Left hindlimb (tissue), 1 donor: ENCODE data around the gene SLC13A2.
"Not testable (repeated sequence)": the region's sequence is repeated elsewhere in the genome, so short reads cannot be mapped to it uniquely, and the experiment has no call there.

ENCODE experiments used
- DNase-seq: peaks from one replicate; pipeline ENCODE4 v3.0.0-alpha.2; 2018

SLC13A2 gene, protein sequence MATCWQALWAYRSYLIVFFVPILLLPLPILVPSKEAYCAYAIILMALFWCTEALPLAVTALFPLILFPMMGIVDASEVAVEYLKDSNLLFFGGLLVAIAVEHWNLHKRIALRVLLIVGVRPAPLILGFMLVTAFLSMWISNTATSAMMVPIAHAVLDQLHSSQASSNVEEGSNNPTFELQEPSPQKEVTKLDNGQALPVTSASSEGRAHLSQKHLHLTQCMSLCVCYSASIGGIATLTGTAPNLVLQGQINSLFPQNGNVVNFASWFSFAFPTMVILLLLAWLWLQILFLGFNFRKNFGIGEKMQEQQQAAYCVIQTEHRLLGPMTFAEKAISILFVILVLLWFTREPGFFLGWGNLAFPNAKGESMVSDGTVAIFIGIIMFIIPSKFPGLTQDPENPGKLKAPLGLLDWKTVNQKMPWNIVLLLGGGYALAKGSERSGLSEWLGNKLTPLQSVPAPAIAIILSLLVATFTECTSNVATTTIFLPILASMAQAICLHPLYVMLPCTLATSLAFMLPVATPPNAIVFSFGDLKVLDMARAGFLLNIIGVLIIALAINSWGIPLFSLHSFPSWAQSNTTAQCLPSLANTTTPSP

GRCh38 chr17:28473542-28473941 lies at the start of gene SLC13A2:
Gene SLC13A2 (plus strand): TSS chr17:28473644. CDS start chr17:28473713, 69 bp downstream.
- DNase-seq: no peak

DNA sequence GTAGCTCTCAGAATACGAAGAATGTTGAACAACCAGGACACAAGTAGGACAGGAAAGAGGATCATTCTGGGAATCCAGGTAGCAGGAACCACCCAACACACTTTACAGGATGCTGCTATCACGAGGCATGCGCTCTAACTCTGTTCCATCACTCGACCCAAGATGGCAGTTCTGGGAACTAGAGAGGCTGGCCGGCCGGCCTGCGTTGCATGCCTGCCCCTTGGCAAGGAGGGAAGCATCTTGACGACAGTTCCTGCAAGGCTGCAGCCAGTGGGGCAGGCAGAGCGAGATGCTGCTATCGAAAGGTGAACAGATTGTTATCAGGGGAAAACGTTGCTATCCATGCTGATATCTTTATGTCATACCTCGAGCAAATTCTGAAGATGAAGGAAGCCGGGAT lies 48.2 kb upstream of the SLC13A2 start:
- no peak for DNase-seq

GRCh38 chr17:28426081-28426519 lies 47.3 kb upstream of the SLC13A2 start:
- DNase-seq: no peak

DNA sequence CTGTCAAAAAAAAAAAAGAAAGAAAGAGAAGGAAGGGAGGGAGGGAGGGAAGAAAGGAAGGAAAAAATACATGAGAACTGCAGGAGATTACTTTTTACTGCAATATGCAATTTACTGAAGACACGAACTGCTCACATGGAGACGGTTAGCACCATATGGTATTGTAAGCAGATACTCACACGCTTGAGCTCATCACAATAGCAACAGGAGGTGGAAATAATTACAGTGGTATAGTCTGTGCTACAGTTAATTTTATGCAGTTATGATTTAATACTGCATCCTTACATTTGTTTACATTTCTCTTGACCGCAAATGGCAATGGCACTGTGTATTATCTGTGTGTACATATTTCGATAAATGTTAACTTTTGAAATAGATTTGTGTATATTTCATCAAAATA lies 46.1 kb upstream of the SLC13A2 start:
- no peak for DNase-seq

- not testable (repeated sequence) for DNase-seq
Observed at GRCh38 chr17:28427982-28428381, 45.5 kb upstream of the SLC13A2 start.

DNA sequence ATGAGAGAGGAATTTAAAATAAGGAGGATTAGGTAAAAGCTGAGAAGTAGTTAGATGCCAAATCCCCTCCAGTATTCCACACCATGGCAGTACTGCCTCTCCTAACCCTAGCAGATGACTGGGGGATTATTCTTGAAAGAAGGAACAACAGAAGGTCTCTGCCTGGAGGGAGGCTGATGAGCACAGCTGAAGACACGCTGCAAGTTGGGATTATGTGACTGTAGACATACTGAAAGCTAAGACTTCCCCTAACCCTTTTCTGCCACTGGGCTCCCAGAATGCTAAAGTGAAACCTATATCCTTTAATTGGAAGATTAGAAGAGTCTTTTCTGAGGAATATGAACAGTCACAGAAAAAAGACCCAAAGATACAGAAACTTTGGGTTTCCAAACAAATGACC lies 39.7 kb upstream of the SLC13A2 start:
- DNase-seq: no peak

GRCh38 chr17:28434326-28434725 lies 39.1 kb upstream of the SLC13A2 start:
- DNase-seq: not testable (repeated sequence)

- no peak for DNase-seq
Observed at GRCh38 chr17:28443901-28444638, 29.4 kb upstream of the SLC13A2 start.

DNA sequence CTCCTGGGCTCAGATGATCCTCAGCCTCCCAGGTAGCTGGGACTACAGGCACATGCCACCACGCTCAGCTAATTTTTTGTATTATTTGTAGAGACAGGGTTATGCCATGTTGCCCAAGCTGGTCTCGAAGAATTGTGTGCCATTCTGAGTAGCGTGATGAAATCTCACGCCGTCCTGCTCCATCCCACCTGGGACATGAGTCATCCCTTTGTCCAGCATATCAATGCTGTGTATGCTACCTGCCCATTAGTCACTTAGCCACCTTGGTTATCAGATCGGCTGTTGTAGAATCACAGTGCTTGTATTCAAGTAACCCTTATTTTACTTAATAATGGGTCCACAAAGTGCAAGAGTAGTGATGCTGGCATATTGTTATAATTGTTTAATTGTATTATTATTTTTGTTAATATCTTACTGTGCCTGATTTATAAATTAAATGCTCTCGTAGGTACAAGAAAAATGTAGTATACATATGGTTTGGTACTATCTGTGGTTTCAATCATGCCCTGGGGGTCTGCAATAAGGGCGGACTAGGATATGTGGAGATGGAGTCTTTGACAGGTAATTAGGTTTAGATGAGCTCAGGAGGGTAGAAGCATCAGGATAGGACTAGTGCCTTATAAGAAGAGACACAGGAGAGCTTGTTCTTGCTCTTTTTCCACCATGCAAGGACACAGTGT lies 26.6 kb upstream of the SLC13A2 start:
- no peak for DNase-seq

GRCh38 chr17:28447396-28447760 lies 26.1 kb upstream of the SLC13A2 start:
- no peak for DNase-seq

GRCh38 chr17:28449859-28450258 lies 23.6 kb upstream of the SLC13A2 start:
- no peak for DNase-seq

DNA sequence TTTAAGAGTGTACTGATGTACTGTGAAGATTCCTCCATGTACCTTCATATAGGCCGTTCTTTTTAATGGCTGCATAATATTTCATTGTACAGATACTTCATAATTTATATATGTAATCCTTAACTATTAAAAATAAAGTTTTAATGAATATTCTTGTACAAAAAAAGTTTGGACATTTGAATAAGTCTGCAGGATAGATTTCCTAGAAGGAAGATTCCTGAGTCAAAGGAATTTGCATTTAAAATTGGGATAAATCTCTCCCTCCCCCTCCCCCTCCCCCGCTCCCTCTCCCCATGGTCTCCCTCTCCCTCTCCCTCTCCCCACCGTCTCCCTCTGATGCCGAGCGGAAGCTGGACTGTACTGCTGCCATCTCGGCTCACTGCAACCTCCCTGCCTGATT lies 15.6 kb upstream of the SLC13A2 start:
- no peak for DNase-seq

DNA sequence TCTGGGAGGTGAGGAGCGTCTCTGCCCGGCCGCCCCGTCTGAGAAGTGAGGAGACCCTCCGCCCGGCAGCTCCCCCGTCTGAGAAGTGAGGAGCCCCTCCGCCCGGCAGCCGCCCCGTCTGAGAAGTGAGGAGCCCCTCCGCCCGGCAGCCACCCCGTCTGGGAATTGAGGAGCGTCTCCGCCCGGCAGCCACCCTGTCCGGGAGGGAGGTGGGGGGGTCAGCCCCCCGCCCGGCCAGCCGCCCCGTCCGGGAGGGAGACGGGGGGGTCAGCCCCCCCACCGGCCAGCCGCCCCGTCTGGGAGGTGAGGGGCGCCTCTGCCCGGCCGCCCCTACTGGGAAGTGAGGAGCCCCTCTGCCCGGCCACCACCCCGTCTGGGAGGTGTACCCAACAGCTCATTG lies 14.6 kb upstream of the SLC13A2 start:
- not testable (repeated sequence) for DNase-seq

DNA sequence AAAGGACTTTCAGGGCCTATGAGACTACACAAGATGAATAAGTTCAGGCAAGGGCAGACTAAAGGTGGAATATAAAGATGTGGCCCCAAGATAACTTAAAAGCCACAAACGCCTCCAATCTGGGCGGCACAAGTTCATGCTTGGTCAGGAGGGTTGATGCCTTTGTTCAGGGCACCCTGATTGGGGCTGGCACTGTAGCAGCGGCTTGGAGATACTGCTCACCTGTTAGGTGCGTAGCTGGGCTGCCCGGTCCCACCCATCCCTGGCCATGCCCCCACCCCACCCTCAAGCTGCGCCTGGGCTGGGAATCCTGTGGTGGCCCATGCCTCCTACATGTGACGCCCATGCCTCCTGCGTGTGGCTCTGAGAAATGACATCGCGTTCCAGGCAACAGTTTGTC lies 12.5 kb upstream of the SLC13A2 start:
- DNase-seq: no peak

DNA sequence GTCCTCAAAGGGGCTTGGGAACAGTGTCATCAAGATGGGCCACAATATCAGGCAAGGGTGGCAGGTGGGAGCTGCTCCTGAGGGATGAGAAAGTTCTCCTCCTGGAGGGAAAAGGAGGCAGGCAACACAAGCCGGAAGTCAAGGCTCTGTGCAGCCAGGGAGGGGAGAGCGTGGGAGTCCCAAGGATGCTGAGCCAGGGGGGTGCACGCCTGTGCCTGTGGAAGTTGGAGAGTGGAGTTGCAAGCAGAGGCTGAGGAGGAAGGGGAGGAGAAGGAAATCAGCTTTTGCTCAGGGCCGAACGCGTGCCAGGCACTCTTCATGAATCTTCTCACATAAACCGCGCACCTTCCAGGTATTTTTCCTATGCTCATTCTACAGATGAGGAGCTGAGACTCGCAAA lies 7.4 kb upstream of the SLC13A2 start:
- DNase-seq: no peak

GRCh38 chr17:28466521-28467048 lies 6.9 kb upstream of the SLC13A2 start:
- no peak for DNase-seq

- no peak for DNase-seq
Observed at GRCh38 chr17:28467456-28468025, 5.9 kb upstream of the SLC13A2 start.

GRCh38 chr17:28468033-28468735 lies 5.3 kb upstream of the SLC13A2 start:
- DNase-seq: not testable (repeated sequence)

DNA sequence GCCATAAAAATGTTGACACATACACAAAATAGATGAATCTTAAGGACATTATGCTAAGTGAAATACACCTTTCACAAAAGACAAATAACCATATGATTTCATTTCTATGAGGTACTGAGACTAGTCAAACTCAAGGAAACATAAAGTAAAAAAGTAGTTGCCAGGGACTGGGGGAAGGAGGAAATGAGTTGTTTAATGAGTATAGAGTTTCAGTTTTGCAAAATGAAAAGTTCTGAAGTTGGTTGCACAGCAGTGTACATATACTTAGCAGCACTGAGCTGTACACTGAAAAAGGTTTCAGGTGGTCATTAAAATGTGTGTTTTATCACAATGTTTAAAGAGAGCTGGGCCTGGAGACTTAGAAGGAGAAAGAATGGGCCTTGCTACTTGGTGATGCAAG lies 4.7 kb upstream of the SLC13A2 start:
- no peak for DNase-seq

GRCh38 chr17:28469376-28469775 lies 4.1 kb upstream of the SLC13A2 start:
- DNase-seq: no peak

DNA sequence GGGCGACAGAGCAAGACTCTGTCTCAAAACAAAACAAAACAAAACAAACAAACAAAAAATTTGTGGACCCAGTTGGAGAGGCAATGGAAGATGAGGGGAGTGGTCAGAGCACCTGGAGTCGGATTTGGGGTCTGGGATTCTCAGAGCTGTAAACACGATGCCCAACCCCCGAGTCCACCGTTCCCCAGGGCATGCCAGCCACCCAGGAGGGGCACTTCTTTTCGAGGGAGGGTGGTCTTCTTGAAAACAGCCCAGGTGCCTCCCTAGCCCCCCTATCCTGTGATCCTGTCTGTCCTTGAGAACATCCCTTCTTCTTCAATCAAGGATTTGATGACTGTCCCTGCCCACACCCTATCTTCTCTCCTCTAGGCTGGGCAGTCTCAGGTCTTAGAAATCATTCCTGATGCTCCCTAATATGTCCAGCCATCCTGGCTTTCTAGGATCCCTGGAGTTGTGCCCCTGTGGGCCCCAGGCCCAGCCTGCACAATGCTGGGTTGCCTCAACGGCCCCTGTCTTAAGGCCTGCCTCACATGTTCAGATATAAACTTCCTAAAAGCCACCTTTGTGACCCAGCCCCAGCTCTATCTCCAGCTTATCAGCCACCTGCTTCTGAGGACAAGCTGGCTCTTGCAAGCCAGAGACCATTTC lies 3.1 kb upstream of the SLC13A2 start:
- no peak for DNase-seq
